ENCODE measurements around the gene CHD3. TPM values are rescaled to one million over a fixed set of nuclear protein-coding genes. Genes with fewer than 3 reads are reported as not detected.
"Not testable (repeated sequence)": the region's sequence is repeated elsewhere in the genome, so short reads cannot be mapped to it uniquely, and the experiment has no call there.

The CHD3 gene
- total RNA-seq, 1 donor from 2014 or later, result 78.9 TPM

DNA sequence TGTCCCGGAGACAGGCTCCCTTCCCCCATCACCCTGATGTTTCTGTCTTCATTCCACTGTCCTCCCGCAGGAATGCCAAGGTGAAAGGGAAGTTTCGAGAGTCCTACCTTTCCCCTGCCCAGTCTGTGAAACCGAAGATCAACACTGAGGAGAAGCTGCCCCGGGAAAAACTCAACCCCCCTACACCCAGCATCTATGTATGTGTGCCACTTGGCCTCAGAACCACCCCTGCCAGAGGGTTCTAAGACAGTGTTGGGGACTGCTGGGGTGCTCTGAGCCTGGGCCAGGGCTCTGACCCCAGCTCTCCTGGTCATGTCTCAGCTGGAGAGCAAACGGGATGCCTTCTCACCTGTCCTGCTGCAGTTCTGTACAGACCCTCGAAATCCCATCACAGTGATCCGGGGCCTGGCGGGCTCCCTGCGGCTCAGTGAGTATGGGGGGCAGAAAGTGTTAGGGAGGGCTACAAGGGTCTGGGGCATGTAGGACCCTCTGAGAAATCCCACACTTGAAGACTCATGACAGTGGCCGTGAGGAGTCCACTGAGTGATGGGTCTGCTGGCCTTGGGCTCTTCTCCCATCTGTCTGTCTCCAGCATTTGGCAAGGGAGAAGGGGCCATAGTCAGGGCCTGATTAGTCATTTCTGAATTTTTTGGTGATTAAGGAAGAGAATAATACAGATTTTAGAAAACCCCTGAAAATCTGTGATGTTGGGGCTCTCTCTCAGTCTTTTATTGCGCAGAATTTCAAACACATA is 38.7 kb upstream of the CHD3 start:
- DNase-seq, result no peak

GRCh38 chr17:7850701-7851437 is 37.7 kb upstream of the CHD3 start:
- no peak for DNase-seq

DNA sequence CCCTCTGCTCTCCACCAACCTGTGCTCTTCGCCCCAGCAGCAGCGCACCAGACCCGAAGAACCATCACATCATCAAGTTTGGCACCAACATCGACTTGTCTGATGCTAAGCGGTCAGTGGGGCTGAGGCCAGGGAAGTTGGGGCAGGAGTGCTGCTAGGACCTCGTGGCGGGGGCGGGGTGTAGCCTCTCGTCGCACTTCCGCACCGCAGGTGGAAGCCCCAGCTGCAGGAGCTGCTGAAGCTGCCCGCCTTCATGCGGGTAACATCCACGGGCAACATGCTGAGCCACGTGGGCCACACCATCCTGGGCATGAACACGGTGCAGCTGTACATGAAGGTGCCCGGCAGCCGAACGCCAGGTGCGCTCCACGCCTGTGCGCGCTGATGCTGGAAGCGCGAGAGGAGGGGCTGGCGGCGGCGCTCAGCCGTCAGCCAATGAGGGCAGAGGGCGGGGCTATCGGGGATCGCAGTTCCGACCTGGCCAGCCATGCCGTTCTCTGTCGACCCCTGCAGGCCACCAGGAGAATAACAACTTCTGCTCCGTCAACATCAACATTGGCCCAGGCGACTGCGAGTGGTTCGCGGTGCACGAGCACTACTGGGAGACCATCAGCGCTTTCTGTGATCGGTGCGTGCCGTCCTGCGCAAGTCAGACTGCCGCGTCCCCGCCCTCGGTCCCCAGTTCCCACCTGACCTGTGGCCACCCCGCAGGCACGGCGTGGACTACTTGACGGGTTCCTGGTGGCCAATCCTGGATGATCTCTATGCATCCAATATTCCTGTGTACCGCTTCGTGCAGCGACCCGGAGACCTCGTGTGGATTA is 36.9 kb upstream of the CHD3 start:
- DNase-seq, result peak; percentile 96

DNA sequence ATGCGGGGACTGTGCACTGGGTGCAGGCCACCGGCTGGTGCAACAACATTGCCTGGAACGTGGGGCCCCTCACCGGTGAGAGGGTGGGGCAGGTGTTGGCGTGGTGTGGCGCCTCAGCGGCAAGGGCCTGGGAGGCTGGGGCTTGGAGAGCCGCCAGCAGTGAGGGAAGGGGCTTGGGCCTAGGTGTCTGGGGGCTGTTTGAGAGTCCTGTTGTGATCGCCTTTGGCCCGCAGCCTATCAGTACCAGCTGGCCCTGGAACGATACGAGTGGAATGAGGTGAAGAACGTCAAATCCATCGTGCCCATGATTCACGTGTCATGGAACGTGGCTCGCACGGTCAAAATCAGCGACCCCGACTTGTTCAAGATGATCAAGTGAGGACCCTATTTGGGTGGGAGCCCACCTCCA is 36.3 kb upstream of the CHD3 start:
- no peak for DNase-seq

DNA sequence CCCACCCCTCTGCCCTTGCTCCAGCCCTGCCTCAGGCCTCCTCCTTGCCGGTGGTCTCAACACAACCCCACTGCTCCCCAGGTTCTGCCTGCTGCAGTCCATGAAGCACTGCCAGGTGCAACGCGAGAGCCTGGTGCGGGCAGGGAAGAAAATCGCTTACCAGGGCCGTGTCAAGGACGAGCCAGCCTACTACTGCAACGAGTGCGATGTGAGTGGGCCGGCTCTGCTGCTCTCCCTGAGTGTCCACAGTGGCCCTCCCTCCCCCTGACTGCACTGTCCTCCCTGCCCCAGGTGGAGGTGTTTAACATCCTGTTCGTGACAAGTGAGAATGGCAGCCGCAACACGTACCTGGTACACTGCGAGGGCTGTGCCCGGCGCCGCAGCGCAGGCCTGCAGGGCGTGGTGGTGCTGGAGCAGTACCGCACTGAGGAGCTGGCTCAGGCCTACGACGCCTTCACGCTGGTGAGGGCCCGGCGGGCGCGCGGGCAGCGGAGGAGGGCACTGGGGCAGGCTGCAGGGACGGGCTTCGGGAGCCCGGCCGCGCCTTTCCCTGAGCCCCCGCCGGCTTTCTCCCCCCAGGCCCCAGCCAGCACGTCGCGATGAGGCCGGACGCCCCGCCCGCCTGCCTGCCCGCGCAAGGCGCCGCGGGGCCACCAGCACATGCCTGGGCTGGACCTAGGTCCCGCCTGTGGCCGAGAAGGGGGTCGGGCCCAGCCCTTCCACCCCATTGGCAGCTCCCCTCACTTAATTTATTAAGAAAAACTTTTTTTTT is 35.5 kb upstream of the CHD3 start:
- DNase-seq, result no peak

GRCh38 chr17:7853691-7854038 is 34.9 kb upstream of the CHD3 start:
- DNase-seq, result no peak

DNA sequence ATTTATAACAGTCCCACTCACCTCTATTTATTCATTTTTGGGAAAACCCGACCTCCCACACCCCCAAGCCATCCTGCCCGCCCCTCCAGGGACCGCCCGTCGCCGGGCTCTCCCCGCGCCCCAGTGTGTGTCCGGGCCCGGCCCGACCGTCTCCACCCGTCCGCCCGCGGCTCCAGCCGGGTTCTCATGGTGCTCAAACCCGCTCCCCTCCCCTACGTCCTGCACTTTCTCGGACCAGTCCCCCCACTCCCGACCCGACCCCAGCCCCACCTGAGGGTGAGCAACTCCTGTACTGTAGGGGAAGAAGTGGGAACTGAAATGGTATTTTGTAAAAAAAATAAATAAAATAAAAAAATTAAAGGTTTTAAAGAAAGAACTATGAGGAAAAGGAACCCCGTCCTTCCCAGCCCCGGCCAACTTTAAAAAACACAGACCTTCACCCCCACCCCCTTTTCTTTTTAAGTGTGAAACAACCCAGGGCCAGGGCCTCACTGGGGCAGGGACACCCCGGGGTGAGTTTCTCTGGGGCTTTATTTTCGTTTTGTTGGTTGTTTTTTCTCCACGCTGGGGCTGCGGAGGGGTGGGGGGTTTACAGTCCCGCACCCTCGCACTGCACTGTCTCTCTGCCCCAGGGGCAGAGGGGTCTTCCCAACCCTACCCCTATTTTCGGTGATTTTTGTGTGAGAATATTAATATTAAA is 34.4 kb upstream of the CHD3 start:
- DNase-seq, result no peak

GRCh38 chr17:7854851-7855659 is 33.5 kb upstream of the CHD3 start, which contains the start of gene TMEM88:
Gene TMEM88, plus strand, starts transcription at chr17:7855066. Its CDS starts 9 bp downstream, at chr17:7855075.
- DNase-seq, result peak; percentile 74

DNA sequence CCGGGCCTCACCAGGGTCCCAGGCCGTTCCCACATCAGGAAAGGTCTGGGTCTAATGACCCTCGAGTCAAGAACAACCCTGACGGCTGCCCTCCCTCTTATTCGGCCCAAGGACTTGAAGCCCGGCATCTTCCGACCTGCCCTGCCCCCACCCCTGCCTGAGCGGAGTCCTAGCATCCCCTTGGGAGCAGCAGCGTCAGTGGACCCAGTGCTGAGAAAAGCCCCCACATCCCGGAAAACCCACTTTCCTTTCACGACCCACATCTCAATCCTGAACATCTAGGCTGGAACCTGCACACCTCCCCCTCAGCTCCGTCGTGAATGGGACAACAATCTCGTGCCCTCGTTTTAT is 33.0 kb upstream of the CHD3 start:
- peak; percentile 41 for DNase-seq

- peak; percentile 50 for DNase-seq
Observed at GRCh38 chr17:7856011-7856810, 32.4 kb upstream of the CHD3 start.

DNA sequence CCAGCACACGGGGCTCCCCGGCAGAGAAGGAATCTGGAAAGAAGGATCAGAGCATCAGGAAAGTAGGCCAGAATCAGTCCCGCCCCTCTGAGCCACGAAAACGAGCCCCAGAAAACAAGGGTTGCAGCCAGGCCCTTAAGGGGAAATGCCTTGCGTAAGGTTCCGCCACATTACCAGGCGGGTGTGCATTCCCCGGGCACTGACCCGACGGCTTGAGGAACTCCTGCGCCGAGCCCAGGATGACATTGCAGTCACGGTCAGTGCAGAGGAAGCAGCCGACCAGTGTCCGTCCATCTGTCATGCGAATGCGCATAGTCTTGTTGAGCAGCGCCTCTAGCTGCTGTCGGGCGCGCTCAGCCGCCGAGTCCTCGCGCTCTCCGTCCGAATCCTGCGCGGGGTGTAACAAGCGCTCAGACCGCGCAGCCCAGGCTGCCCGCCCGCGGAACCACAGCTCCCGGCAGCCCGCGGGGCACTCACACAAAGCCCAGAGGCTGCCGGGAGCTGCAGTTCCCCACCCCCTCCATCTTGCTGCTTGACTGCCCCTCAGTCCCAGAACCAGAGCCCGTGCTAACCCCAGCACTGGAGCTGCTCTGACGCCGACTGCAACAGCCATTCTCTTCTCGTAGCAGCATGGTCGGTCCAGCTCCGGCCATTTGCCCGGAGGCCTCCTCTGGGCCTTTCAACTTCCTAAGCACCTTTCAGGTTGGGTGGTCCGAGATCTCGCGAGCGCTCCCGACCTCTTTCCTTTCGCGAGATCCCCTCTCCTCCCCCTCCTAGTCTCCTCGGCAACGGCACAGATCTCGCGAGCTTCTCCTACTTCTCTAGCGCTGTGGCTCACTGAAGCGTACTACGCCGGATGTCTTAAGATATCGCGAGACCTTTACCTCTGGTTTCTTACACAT is 31.5 kb upstream of the CHD3 start, which contains the start of gene NAA38:
Gene NAA38, minus strand, starts transcription at position 749 of the 902 bp plus-strand sequence. Its CDS starts 96 bp downstream, at position 653.
- peak; percentile 100 for DNase-seq

DNA sequence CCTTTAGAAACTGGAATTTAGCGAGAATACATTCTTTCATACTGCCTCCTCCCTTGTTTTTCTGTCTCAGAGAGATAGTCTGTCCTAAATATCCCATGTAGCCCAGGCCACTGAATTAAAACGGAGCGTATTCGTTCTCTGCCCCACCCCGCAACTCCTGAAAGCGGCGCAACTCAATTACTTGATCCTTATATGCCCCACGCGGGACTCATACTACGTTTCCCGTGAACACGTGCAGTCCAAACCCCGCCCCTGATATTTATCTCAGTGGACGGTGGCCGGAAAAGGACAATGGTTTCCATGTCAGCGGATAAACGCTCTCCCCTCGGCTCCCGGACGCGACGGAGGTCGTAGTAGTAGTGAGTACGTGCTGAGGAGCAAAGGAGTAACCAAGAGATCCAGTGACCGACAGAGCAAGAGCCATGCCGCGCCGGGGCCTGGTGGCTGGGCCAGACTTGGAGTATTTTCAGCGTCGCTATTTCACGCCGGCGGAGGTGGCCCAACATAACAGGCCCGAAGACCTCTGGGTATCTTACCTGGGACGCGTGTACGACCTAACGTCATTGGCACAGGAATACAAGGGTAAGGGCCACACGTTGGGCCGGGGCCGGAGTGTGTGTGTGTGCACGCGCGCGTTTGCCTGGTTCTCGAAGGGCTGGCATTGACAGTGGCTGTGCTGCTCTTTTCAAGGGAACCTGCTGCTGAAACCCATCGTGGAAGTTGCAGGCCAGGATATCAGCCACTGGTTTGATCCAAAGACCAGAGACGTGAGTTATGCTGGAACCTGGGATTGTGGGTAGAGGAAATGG is 30.7 kb upstream of the CHD3 start, which contains the start of gene CYB5D1:
Gene CYB5D1, plus strand, starts transcription at position 291 of the 809 bp plus-strand sequence. Its CDS starts 132 bp downstream, at position 423.
- DNase-seq, result peak; percentile 98

- DNase-seq, result peak; percentile 50
Observed at GRCh38 chr17:7858522-7858810, 30.1 kb upstream of the CHD3 start.

GRCh38 chr17:7859028-7859427 is 29.6 kb upstream of the CHD3 start:
- no peak for DNase-seq

GRCh38 chr17:7862692-7863437 is 25.7 kb upstream of the CHD3 start:
- peak; percentile 87 for DNase-seq

- DNase-seq, result not testable (repeated sequence)
Observed at GRCh38 chr17:7864384-7864783, 24.2 kb upstream of the CHD3 start.
